Mucosa of descending colon (tissue), 3 donors: Measurements from ENCODE around the gene TOMM20. TPM values are rescaled to one million over a fixed set of nuclear protein-coding genes. Genes with fewer than 3 reads are reported as not detected.

Experiments used
- ATAC-seq: fragments of 200-7000 bp; cut with Tn5 transposase; one replicate; pipeline ENCODE4 v1.9.1; 2020; ENCODE audit warnings: mild to moderate bottlenecking, moderate library complexity
- DNase-seq, 3 donors: peaks; one replicate each; pipeline ENCODE4 v3.0.0-alpha.2; 2020
- H3K36me3 ChIP-seq: fragments of 200-600 bp; one replicate; pipeline ENCODE4 v1.8.0; 2021; ENCODE audit warnings: low read depth, mild to moderate bottlenecking
- H3K4me1 ChIP-seq: fragments of 200-600 bp; one replicate; pipeline ENCODE4 v1.8.0; 2021; ENCODE audit warnings: low read depth, mild to moderate bottlenecking
- H3K4me3 ChIP-seq: fragments of 200-600 bp; one replicate; pipeline ENCODE4 v1.8.0; 2021; ENCODE audit warnings: mild to moderate bottlenecking
- H3K9me3 ChIP-seq: fragments of 200-600 bp; one replicate; pipeline ENCODE4 v1.8.0; 2021; ENCODE audit warnings: mild to moderate bottlenecking
- CTCF ChIP-seq: fragments of 200-600 bp; IDR thresholded peaks from one replicate; pipeline ENCODE4 v1.8.0; 2022; ENCODE audit warnings: antibody characterized with exemption, mild to moderate bottlenecking
- intact Hi-C, 2 donors: fragments of 100-400 bp; cut with DNase I in 1 of 2; cut with micrococcal nuclease in 1 of 2; formaldehyde crosslinking; loops; one replicate each; pipeline versions ENCODE4 v1.11.0 to v1.11.1; 2022; cut with DNase I, micrococcal nuclease
- total RNA-seq, 3 donors: library from RNA; stranded (reverse); fragmentation: NEBNext Ultra II Directional in 2 of 3; extraction: Animal tissue kit (Norgen Biotek cat#: 25700) in 2 of 3; gene quantifications; one replicate each; pipeline versions ENCODE4 v1.2.1 to v1.2.4, GENCODE V29; 2021 to 2023
- donor health status: DM: no; HTN: no; CAD: no; lungs with moderate emphysema.
- donor health status: DM: no; HTN: no; CAD: no.
- donor health status: DM: no; HTN: yes; CAD: no.

Gene TOMM20
- total RNA-seq, 3 donors from 2014 or later: 81.2 to 110 (median 92.1) TPM

- no peak overlapping the region for H3K4me3 ChIP-seq
- H3K9me3 ChIP-seq: no peaks in the 10 kb centered on the region
- ATAC-seq (no peak), DNase-seq (no peak)
- intact Hi-C loops: no loop called here
- no peak for TF ChIP-seq CTCF
- H3K36me3 ChIP-seq: no peaks in the 10 kb centered on the region
- peaks cover 39% of the 10 kb centered on the region for H3K4me1 ChIP-seq
These were observed 65.4 kb downstream of the TOMM20 start for GRCh38 chr1:235063068-235063765.

- ATAC-seq (peak; percentile 55), DNase-seq (peak in 2 of 3 donors; percentile 57 to 63)
- TF ChIP-seq CTCF: no peak
- Histone ChIP-seq H3K36me3 (no peaks in the 10 kb centered on the region), H3K9me3 (no peaks in the 10 kb centered on the region), H3K4me3 (no peak overlapping the region), H3K4me1 (peaks cover 27% of the 10 kb centered on the region)
- intact Hi-C loops: no loop called here
These were observed 67.8 kb downstream of the TOMM20 start for GRCh38 chr1:235060607-235061470.

Other genes with a start within 250 kb of the TOMM20 start
- 10 to 100 TPM; 54.7 to 58.5 (median 55.3) TPM for gene RBM34, start 32.4 kb upstream of the TOMM20 start, total RNA-seq
- gene ARID4B, start 199.3 kb upstream of the TOMM20 start, total RNA-seq: 10 to 100 TPM; 25.9 to 40.5 (median 37.3) TPM
- 10 to 100 TPM; 26.4 to 40.8 (median 34.1) TPM for gene GGPS1, start 199.7 kb upstream of the TOMM20 start, total RNA-seq
- gene TBCE, start 238.6 kb upstream of the TOMM20 start, total RNA-seq: 10 to 100 TPM; 21.1 to 25.5 (median 23.9) TPM